HUDEP-2 (cell line): ENCODE data around the gene SUPT7L.
"Not testable (repeated sequence)": the region's sequence is repeated elsewhere in the genome, so short reads cannot be mapped to it uniquely, and the experiment has no call there.

Source experiments
- DNase-seq, 76 experiments: peaks; one replicate each; lab custom pipeline; 2025; ENCODE audit not compliant: unreplicated experiment in 76 of 76; lab: John Stamatoyannopoulos, UW

SUPT7L gene

GRCh38 chr2:27640722-27641245, 22.6 kb downstream of the SUPT7L start:
- no peak for DNase-seq

GRCh38 chr2:27638709-27639108, 24.7 kb downstream of the SUPT7L start:
- DNase-seq: no peak

GRCh38 chr2:27638037-27638637, 25.3 kb downstream of the SUPT7L start:
- DNase-seq: no peak

GRCh38 chr2:27636766-27637165, 26.6 kb downstream of the SUPT7L start:
- DNase-seq: no peak

GRCh38 chr2:27634291-27634690, 29.1 kb downstream of the SUPT7L start:
- DNase-seq: no peak

- DNase-seq: not testable (repeated sequence)
These were observed 33.2 kb downstream of the SUPT7L start for GRCh38 chr2:27630257-27630656.

- peak in 74 of 76 experiments; percentile 15 to 94 (median 81) for DNase-seq
These were observed 34.4 kb downstream of the SUPT7L start, which contains the start of the genes CCDC121 and GPN1 for GRCh38 chr2:27628767-27629709. TSS of gene CCDC121 (minus strand) at chr2:27629012. CDS start at chr2:27627799, 1,213 bp downstream. TSS of gene GPN1 (plus strand) at chr2:27629050. CDS start at chr2:27629059, 9 bp downstream.

GRCh38 chr2:27627963-27628766, 35.2 kb downstream of the SUPT7L start:
- DNase-seq: peak in 3 of 76 experiments; percentile 5 to 40 (median 14)

- DNase-seq: not testable (repeated sequence)
These were observed 36.5 kb downstream of the SUPT7L start for GRCh38 chr2:27626921-27627320.

GRCh38 chr2:27626323-27626722, 37.1 kb downstream of the SUPT7L start:
- not testable (repeated sequence) for DNase-seq

- no peak for DNase-seq
These were observed 38.5 kb downstream of the SUPT7L start for GRCh38 chr2:27624943-27625342.

GRCh38 chr2:27622921-27623384, 40.5 kb downstream of the SUPT7L start:
- no peak for DNase-seq

- DNase-seq: no peak
These were observed 41.9 kb downstream of the SUPT7L start for GRCh38 chr2:27621524-27621923.

GRCh38 chr2:27615316-27615715, 48.1 kb downstream of the SUPT7L start:
- DNase-seq: no peak

- DNase-seq: no peak
These were observed 49.4 kb downstream of the SUPT7L start for GRCh38 chr2:27613985-27614384.

GRCh38 chr2:27606611-27607010, 56.8 kb downstream of the SUPT7L start:
- DNase-seq: no peak
